WTC11 (cell line): Measurements from ENCODE around the gene SHISA7. TPM values are rescaled to one million over a fixed set of nuclear protein-coding genes. Genes with fewer than 3 reads are reported as not detected.

ENCODE experiments used
- ATAC-seq: fragments of 200-7000 bp; cut with Tn5 transposase; 2 replicates; pipeline ENCODE4 v1.10.0; 2021; ENCODE audit warnings: mild to moderate bottlenecking, moderate library complexity
- CTCF ChIA-PET: fragments of 300-600 bp; sonication (Branson Sonifier 250); formaldehyde crosslinking; loops from one replicate; lab custom pipeline; 2021; ENCODE audit warnings: antibody characterized with exemption; lab: Charles Lee
- POLR2A ChIA-PET: fragments of 350-600 bp; sonication (Branson Sonifier 250); formaldehyde crosslinking; loops from one replicate; lab custom pipeline; 2021; ENCODE audit warnings: antibody characterized with exemption; lab: Charles Lee
- DNase-seq: peaks from one replicate; pipeline ENCODE4 v3.0.0; 2021; ENCODE audit warnings: low spot score
- H3K27ac Mint-ChIP-seq: 2 replicates; pipeline ENCODE4 v1.8.0; 2021; ENCODE audit warnings: mixed read lengths
- H3K27me3 Mint-ChIP-seq: 2 replicates; pipeline ENCODE4 v1.8.0; 2021; ENCODE audit warnings: low read depth, mild to moderate bottlenecking, moderate library complexity, mixed read lengths
- H3K36me3 Mint-ChIP-seq: 2 replicates; pipeline ENCODE4 v1.8.0; 2021; ENCODE audit warnings: mixed read lengths
- H3K4me1 Mint-ChIP-seq: 2 replicates; pipeline ENCODE4 v1.8.0; 2022; ENCODE audit warnings: mixed read lengths
- H3K4me3 Mint-ChIP-seq: 2 replicates; pipeline ENCODE4 v1.8.0; 2021; ENCODE audit warnings: mild to moderate bottlenecking, moderate library complexity, mixed read lengths
- H3K9me3 Mint-ChIP-seq: 2 replicates; pipeline ENCODE4 v1.8.0; 2021; ENCODE audit warnings: mixed read lengths
- FOXK1 ChIP-seq: sonication (generic); formaldehyde crosslinking; IDR thresholded peaks from 2 replicates; pipeline ENCODE4 v1.8.0; 2022; ENCODE audit warnings: mild to moderate bottlenecking, moderate library complexity, missing genetic modification reagents
- FOXP1 ChIP-seq: sonication (generic); formaldehyde crosslinking; IDR thresholded peaks from 2 replicates; pipeline ENCODE4 v1.8.0; 2022; ENCODE audit warnings: missing genetic modification reagents, mild to moderate bottlenecking, moderate library complexity, borderline replicate concordance
- GRHL2 ChIP-seq: fragments of 250-450 bp; sonication (Bioruptor Pico); IDR thresholded peaks from 2 replicates; pipeline ENCODE4 v1.8.0; 2022; ENCODE audit warnings: mild to moderate bottlenecking, moderate library complexity; ENCODE audit not compliant: insufficient replicate concordance, severe bottlenecking
- GTF2I ChIP-seq: fragments of 250-450 bp; sonication (Bioruptor Pico); conservative IDR thresholded peaks from 2 replicates; pipeline ENCODE4 v1.4.0; 2021; ENCODE audit warnings: mild to moderate bottlenecking
- IRF2 ChIP-seq: sonication (generic); formaldehyde crosslinking; IDR thresholded peaks from 2 replicates; pipeline ENCODE4 v1.8.0; 2022; ENCODE audit warnings: low read depth, missing genetic modification reagents, borderline replicate concordance
- JUN ChIP-seq: sonication (generic); formaldehyde crosslinking; IDR thresholded peaks from 2 replicates; pipeline ENCODE4 v1.8.0; 2023; ENCODE audit warnings: mild to moderate bottlenecking, missing genetic modification reagents
- NR1H2 ChIP-seq: sonication (generic); formaldehyde crosslinking; IDR thresholded peaks from 2 replicates; pipeline ENCODE4 v1.9.0; 2021; ENCODE audit warnings: mild to moderate bottlenecking, moderate library complexity, missing genetic modification reagents
- NR2C2 ChIP-seq: sonication (generic); formaldehyde crosslinking; IDR thresholded peaks from 2 replicates; pipeline ENCODE4 v1.8.0; 2022; ENCODE audit warnings: mild to moderate bottlenecking, missing genetic modification reagents
- OVOL2 ChIP-seq: fragments of 250-450 bp; sonication (Bioruptor Pico); IDR thresholded peaks from 2 replicates; pipeline ENCODE4 v1.9.0; 2021; ENCODE audit warnings: mild to moderate bottlenecking, borderline replicate concordance
- TCF7 ChIP-seq: sonication (generic); formaldehyde crosslinking; IDR thresholded peaks from 2 replicates; pipeline ENCODE4 v1.8.0; 2022; ENCODE audit warnings: mild to moderate bottlenecking, low read depth, missing genetic modification reagents, moderate library complexity
- TEAD1 ChIP-seq: sonication (generic); formaldehyde crosslinking; IDR thresholded peaks from 2 replicates; pipeline ENCODE4 v1.8.0; 2022; ENCODE audit warnings: mild to moderate bottlenecking, missing genetic modification reagents
- ZNF423 ChIP-seq: fragments of 250-450 bp; sonication (Bioruptor Pico); IDR thresholded peaks from 2 replicates; pipeline ENCODE4 v2.1.2; 2022; ENCODE audit warnings: mild to moderate bottlenecking, moderate library complexity
- ZNF671 ChIP-seq: fragments of 250-450 bp; sonication (Bioruptor Pico); IDR thresholded peaks from 2 replicates; pipeline ENCODE4 v1.8.0; 2021; ENCODE audit warnings: mild to moderate bottlenecking
- total RNA-seq: library from RNA; stranded (reverse); gene quantifications from 3 replicates; pipeline ENCODE4 v1.2.3, GENCODE V29; 2021
- TF ChIP-seq, protein P1 (sequence below): fragments of 250-450 bp; sonication (Bioruptor Pico); IDR thresholded peaks from 2 replicates; pipeline ENCODE4 v2.1.2; 2022; ENCODE audit warnings: mild to moderate bottlenecking, moderate library complexity
- TF ChIP-seq, protein P2 (sequence below): sonication (generic); formaldehyde crosslinking; IDR thresholded peaks from 2 replicates; pipeline ENCODE4 v1.8.1; 2022; ENCODE audit warnings: low read depth, missing genetic modification reagents, borderline replicate concordance
- TF ChIP-seq, protein P3 (sequence below): sonication (generic); formaldehyde crosslinking; IDR thresholded peaks from 2 replicates; pipeline ENCODE4 v1.8.0; 2023; ENCODE audit warnings: missing genetic modification reagents
- TF ChIP-seq, protein P4 (sequence below): sonication (generic); formaldehyde crosslinking; IDR thresholded peaks from 2 replicates; pipeline ENCODE4 v1.8.0; 2023; ENCODE audit warnings: mild to moderate bottlenecking, missing genetic modification reagents
- TF ChIP-seq, protein P5 (sequence below): sonication (generic); formaldehyde crosslinking; conservative IDR thresholded peaks from 2 replicates; pipeline ENCODE4 v1.8.1; 2022; ENCODE audit warnings: mild to moderate bottlenecking, missing genetic modification reagents
- TF ChIP-seq, protein P6 (sequence below): sonication (generic); formaldehyde crosslinking; conservative IDR thresholded peaks from 2 replicates; pipeline ENCODE4 v1.8.1; 2023; ENCODE audit warnings: mild to moderate bottlenecking, low read depth, missing genetic modification reagents, moderate library complexity

SHISA7 gene
- total RNA-seq, 1 experiment from 2014 or later = 0.79 TPM

DNA sequence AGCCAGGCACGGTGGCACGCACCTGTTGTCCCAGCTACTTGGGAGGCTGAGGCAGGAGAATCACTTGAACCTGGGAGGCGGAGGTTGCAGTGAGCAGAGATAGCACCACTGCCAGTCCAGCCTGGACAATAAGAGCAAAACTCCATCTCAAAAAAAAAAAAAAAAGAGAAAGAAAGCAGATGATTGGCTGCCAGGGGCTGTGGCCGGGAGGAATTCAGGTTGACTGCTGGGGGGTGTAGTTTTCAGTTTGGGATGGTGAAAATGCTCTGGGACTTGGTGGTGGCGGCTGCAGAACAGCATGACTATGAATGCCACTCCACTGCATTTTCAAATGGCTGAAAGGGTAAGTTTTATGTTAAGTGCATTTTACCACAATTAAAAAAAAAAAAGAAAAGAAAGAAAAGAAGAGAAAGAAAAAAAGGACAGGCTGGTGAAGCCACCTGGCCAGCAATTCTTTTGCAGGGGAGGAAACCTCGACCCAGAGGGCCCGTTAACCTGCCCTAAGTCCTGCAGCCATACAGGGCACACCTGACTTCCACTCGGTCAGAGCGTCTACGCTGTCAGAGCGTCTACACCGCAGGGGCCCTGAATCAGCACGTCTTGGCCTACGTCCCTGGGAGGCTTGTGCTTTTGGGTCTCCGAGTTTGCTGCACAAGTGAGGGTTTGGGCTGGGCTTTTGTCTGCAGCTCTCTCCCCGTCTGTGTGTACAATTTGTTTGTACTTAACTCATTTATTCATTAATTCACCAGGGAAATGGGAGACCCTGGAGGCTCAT is 14.8 kb upstream of the SHISA7 start:
- Mint-ChIP-seq H3K9me3 (no peaks in the 10 kb centered on the region), H3K27ac (no peak overlapping the region), H3K4me1 (peaks cover 32% of the 10 kb centered on the region), H3K27me3 (peaks cover 9% of the 10 kb centered on the region), H3K36me3 (peaks cover 12% of the 10 kb centered on the region), H3K4me3 (no peak overlapping the region)
- no peak for DNase-seq
- POLR2A ChIA-PET = interaction anchor here (0.8 kb wide), 1 partner anchor 73 kb away, joined by 3 read pairs; no protein-coding TSS in a partner anchor
- CTCF ChIA-PET = interaction anchor here (1.3 kb wide), 1 partner anchor 10 kb away, joined by 10 read pairs; no protein-coding TSS in a partner anchor
- TF ChIP-seq, protein P1, sequence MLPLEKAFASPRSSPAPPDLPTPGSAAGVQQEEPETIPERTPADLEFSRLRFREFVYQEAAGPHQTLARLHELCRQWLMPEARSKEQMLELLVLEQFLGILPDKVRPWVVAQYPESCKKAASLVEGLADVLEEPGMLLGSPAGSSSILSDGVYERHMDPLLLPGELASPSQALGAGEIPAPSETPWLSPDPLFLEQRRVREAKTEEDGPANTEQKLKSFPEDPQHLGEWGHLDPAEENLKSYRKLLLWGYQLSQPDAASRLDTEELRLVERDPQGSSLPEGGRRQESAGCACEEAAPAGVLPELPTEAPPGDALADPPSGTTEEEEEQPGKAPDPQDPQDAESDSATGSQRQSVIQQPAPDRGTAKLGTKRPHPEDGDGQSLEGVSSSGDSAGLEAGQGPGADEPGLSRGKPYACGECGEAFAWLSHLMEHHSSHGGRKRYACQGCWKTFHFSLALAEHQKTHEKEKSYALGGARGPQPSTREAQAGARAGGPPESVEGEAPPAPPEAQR (CRISPR knock-in tag) = no peak
- TF ChIP-seq NR1H2 (no peak), GTF2I (CRISPR knock-in tag) (no peak), JUN (CRISPR knock-in tag) (no peak), ZNF423 (CRISPR knock-in tag) (no peak)
- TF ChIP-seq, protein P2, sequence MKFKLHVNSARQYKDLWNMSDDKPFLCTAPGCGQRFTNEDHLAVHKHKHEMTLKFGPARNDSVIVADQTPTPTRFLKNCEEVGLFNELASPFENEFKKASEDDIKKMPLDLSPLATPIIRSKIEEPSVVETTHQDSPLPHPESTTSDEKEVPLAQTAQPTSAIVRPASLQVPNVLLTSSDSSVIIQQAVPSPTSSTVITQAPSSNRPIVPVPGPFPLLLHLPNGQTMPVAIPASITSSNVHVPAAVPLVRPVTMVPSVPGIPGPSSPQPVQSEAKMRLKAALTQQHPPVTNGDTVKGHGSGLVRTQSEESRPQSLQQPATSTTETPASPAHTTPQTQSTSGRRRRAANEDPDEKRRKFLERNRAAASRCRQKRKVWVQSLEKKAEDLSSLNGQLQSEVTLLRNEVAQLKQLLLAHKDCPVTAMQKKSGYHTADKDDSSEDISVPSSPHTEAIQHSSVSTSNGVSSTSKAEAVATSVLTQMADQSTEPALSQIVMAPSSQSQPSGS (CRISPR knock-in tag) = no peak
- TF ChIP-seq, protein P3, sequence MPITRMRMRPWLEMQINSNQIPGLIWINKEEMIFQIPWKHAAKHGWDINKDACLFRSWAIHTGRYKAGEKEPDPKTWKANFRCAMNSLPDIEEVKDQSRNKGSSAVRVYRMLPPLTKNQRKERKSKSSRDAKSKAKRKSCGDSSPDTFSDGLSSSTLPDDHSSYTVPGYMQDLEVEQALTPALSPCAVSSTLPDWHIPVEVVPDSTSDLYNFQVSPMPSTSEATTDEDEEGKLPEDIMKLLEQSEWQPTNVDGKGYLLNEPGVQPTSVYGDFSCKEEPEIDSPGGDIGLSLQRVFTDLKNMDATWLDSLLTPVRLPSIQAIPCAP = no peak
- no peak for ATAC-seq

DNA sequence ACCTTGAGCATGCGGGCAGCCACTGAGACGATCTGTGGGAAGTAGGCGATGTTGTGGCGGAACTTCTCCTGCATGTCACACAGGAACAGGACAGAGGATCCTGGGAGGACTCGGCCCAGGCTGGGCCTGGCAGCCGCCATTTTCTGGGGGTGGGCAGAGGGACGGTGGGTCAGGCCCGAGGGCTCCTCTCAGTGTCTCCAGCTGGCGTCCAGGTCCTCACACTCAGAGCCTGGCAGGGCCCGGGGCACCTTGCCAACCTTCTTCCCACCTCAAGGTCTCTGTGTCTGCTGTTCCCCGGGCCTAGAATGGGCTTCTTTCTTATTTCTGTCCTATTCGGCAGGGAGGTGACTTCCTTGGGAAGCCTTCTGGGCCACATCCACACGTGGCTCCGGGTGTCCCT is 13.2 kb upstream of the SHISA7 start:
- CTCF ChIA-PET = interaction anchor here (1.3 kb wide), 1 partner anchor 20 kb away, joined by 3 read pairs; the partner anchor contains the start of gene ZNF628
- H3K36me3 Mint-ChIP-seq = peaks cover 12% of the 10 kb centered on the region

DNA sequence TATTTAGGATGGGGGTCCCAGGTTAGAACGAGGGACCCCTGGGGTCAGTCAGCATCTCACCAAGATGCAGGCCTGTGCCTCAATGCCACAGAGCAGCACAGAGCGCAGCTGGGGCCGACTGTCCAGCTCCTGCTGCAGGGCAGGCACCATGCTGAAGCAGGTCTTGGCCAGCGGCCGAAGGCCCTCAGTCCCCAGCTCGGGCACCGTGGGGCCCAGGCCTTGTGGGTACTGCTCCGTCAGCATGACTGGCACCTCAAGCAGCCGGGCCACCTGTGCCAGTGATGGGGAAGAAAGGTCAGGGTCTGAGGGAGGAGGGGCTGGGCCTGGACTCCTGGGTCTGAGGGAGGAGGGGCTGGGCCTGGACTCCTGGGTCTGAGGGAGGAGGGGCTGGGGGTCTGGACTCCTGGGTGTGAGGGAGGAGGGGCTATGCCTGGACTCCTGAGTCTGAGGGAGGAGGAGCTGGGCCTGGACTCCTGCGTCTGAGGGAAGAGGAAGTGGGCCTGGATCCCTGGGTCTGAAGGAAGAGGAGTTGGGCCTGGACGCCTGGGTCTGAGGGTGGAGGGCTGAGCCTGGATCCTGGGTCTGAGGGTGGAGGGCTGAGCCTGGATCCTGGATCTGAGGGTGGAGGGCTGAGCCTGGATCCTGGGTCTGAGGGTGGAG is 12.6 kb upstream of the SHISA7 start:
- no peak for ATAC-seq
- Mint-ChIP-seq H3K9me3 (no peaks in the 10 kb centered on the region), H3K36me3 (peaks cover 12% of the 10 kb centered on the region), H3K4me3 (no peak overlapping the region), H3K27me3 (peaks cover 27% of the 10 kb centered on the region), H3K4me1 (peaks cover 25% of the 10 kb centered on the region), H3K27ac (no peak overlapping the region)
- ChIA-PET CTCF (interaction anchor here (0.9 to 1.3 kb wide), 2 partner anchors 18 to 21 kb away, joined by 3 read pairs; partner anchors contain the start of gene ZNF628), POLR2A (no interaction called here)
- no peak for DNase-seq
- TF ChIP-seq JUN (CRISPR knock-in tag) (no peak), GRHL2 (CRISPR knock-in tag) (no peak), ZNF671 (CRISPR knock-in tag) (no peak), ZNF423 (CRISPR knock-in tag) (no peak), FOXK1 (CRISPR knock-in tag) (no peak), TEAD1 (CRISPR knock-in tag) (no peak), OVOL2 (CRISPR knock-in tag) (no peak), IRF2 (CRISPR knock-in tag) (no peak), NR2C2 (CRISPR knock-in tag) (no peak), TCF7 (CRISPR knock-in tag) (no peak)
- TF ChIP-seq, protein P4, sequence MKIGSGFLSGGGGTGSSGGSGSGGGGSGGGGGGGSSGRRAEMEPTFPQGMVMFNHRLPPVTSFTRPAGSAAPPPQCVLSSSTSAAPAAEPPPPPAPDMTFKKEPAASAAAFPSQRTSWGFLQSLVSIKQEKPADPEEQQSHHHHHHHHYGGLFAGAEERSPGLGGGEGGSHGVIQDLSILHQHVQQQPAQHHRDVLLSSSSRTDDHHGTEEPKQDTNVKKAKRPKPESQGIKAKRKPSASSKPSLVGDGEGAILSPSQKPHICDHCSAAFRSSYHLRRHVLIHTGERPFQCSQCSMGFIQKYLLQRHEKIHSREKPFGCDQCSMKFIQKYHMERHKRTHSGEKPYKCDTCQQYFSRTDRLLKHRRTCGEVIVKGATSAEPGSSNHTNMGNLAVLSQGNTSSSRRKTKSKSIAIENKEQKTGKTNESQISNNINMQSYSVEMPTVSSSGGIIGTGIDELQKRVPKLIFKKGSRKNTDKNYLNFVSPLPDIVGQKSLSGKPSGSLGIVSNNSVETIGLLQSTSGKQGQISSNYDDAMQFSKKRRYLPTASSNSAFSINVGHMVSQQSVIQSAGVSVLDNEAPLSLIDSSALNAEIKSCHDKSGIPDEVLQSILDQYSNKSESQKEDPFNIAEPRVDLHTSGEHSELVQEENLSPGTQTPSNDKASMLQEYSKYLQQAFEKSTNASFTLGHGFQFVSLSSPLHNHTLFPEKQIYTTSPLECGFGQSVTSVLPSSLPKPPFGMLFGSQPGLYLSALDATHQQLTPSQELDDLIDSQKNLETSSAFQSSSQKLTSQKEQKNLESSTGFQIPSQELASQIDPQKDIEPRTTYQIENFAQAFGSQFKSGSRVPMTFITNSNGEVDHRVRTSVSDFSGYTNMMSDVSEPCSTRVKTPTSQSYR (CRISPR knock-in tag) = no peak
- TF ChIP-seq, protein P5, sequence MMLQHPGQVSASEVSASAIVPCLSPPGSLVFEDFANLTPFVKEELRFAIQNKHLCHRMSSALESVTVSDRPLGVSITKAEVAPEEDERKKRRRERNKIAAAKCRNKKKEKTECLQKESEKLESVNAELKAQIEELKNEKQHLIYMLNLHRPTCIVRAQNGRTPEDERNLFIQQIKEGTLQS (CRISPR knock-in tag) = no peak
- TF ChIP-seq, protein P6, sequence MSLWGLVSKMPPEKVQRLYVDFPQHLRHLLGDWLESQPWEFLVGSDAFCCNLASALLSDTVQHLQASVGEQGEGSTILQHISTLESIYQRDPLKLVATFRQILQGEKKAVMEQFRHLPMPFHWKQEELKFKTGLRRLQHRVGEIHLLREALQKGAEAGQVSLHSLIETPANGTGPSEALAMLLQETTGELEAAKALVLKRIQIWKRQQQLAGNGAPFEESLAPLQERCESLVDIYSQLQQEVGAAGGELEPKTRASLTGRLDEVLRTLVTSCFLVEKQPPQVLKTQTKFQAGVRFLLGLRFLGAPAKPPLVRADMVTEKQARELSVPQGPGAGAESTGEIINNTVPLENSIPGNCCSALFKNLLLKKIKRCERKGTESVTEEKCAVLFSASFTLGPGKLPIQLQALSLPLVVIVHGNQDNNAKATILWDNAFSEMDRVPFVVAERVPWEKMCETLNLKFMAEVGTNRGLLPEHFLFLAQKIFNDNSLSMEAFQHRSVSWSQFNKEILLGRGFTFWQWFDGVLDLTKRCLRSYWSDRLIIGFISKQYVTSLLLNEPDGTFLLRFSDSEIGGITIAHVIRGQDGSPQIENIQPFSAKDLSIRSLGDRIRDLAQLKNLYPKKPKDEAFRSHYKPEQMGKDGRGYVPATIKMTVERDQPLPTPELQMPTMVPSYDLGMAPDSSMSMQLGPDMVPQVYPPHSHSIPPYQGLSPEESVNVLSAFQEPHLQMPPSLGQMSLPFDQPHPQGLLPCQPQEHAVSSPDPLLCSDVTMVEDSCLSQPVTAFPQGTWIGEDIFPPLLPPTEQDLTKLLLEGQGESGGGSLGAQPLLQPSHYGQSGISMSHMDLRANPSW (CRISPR knock-in tag) = no peak

More for the DNA sequence above, 13.2 kb upstream of the SHISA7 start:
- peaks cover 22% of the 10 kb centered on the region for H3K27me3 Mint-ChIP-seq
- no peaks in the 10 kb centered on the region for H3K9me3 Mint-ChIP-seq
- no peak for ATAC-seq
- no peak overlapping the region for H3K27ac Mint-ChIP-seq
- no peak for TF ChIP-seq FOXP1 (CRISPR knock-in tag)
- no peak overlapping the region for H3K4me3 Mint-ChIP-seq
- no peak for DNase-seq
- peaks cover 27% of the 10 kb centered on the region for H3K4me1 Mint-ChIP-seq
- POLR2A ChIA-PET = no interaction called here
